Measurements from ENCODE around the gene SEM1.
"Not testable (repeated sequence)": the region's sequence is repeated elsewhere in the genome, so short reads cannot be mapped to it uniquely, and the experiment has no call there.

Gene SEM1

DNA sequence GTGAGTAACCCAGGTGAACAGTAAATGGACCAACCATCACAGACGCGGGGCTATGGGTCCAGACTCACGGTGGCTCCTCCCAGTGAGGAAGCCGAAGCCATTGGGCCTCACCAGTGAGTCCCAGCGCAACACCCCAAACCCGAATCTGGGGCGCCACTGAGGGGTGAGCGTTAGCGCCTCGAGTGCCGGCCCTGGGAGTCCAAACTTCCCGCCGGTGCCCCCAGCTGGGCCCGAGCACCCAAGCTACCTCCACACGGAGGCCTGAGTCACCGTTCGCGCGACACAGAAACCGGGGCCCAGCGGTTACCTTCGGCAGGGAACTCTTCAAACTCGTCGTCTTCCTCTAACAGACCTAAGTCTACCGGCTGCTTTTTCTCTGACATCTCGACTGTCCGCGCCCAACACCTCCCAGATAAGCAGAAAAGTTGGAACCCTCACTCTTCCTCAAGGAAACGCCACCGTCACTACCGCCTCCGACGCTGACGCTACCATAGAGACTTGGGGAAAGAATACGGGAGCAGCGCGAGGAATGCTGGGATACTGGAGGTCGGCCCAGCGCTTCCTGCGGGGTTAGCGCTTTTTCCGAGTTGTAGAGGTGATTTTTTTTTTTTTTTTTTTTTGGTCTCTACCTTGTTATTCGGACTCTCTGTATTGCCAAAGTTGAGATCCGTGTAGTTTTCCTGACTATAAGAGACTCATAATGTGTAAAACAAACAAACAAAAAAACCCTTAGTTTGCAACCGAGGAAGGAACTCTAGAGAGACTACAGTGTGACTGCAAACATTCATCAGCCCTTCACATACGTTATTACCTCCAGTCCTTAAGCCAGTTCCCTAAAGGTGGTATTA, at the start of gene SEM1:
Gene SEM1, minus strand, starts transcription at position 466 of the 848 bp plus-strand sequence. Its CDS starts 83 bp downstream, at position 383.
- peak; percentile 36 for DNase-seq

DNA sequence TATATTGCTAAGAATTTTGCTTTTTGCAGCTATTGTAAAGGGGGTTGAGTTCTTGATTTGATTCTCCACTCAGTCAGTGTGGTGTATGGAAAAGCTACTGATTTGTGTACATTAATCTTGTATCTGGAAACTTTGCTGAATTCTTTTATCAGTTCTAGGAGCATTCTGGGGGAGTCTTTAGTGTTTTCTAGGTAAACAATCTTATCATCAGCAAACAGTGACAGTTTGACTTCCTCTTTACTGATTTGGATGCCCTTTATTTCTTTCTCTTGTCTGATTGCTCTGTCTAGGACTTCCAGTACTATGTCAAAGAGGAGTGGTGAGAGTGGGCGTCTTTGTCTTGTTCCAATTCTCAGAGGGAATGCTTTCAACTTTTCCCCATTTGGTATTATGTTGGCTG, 48.2 kb upstream of the SEM1 start:
- not testable (repeated sequence) for DNase-seq

DNA sequence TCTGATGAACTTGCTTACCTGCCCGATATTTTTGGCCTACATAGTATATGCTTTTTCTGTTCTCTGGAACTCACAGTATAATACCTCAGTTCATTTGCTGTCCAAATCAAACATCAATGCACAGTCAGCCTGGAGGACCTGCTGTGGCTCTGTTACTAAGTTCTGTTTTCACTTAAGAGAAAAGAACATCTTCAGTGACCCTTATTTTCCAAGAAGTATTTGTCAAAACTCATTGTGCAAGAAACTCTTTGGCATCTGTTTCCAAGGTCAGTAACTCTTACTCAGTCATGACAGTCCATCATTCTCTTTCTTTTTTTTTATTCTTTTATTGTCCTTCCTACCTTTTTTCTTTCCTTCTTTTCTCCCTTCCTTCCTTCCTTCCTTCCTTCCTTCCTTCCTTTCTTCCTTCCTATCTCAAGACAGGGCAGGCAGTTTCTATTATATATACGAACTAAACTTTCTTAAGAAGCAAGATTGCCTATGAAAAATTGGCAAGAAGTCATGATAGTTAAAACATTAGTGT, 37.8 kb upstream of the SEM1 start:
- DNase-seq = no peak

DNA sequence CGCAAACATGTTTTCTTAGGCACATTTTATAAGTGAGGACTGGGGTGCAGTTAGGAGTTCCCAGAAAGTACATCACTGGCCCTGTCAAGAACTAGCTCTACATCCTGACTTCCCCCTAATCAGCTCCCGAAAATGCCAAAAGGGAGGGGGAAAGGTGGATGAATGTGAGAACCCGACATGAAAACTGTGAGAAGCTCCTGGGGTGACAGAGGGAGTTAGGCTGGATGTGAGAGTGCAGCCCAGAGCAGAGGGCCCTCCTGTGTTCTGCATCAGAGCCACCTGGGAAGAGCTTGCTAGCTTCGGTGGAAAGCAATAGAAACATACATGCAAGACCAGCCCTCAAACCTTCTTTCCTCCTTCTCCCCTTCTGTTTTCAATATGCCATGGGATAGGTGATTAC, 30.5 kb upstream of the SEM1 start:
- DNase-seq = no peak

DNA sequence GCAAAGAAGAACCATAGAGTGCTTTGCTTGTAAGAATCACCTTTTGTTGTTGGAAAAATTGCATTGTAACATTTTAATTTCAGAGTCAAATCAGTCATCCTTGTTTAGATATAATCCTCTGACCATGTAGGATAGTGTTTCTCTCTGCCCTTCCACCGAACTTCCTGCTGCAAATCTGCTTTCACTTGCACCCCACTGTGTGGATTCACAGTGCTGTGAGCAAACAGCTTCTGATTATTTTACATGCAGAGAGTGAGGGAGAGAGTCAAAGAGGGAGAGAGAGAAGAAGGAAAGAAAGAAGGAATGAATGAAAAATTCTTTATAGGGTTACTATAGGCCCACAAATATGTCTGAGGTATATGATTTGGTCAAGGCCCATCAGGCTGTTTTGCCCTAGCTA, 30.0 kb upstream of the SEM1 start:
- DNase-seq = no peak

DNA sequence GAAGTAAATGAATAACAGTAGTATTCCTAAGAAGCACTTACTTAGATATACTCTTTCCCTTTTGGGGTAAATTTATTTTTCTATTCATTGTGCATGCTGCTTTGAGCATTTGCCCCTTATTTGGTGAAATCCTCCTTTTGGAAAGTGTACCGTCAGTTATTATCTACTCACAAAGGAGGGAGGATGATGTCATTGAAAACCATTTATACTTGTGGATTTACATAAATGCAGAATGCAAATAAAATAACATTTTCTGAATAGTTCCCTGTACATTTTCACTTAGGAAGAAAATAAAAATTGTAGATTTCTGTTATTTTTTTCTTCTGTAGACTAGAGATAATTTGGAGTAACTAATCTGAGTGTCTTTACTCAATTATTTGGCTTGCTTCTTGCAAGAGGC, 29.5 kb upstream of the SEM1 start:
- DNase-seq = no peak

DNA sequence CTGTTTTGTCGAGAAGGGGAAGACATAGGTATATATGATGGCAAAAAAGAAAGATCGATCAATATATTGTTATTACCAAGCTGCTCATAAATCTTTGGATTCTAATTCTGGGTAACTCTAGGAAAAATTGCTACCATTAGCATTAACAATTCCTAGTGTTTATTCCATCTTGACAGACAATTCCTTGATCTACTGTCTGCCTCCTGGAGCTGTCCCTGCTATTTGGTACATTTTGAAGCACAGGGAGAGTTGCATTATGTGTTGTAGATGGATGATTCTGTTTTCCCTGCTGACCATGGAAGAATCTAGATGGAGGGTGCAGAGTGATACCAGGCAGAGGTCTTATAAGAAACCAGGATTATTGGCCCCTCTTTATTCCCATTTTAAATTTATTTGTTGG, 29.1 kb upstream of the SEM1 start:
- no peak for DNase-seq

DNA sequence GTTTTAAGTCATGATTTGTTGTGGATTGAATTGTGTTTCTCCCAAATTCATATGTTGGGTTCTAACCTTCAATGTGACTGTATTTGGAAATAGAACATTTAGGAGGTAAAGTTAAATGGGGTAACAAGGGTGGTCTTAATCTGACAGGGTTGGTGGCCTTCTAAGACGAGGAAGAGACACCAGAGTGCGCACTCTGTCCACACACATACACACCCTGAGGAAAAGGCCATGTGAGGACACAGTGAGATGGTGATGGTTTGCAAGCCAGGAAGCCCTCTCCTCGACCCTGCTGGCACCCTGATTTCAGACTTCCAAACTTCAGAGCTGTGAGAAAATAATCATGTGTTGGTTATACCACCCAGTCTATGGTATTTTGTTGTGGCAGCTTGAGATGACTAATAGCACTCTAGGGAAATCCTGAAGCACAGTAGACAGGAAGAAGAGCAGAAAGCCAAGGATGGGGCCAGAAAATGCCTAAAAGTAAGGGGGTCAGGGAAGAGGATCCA, 28.0 kb upstream of the SEM1 start:
- DNase-seq = no peak

DNA sequence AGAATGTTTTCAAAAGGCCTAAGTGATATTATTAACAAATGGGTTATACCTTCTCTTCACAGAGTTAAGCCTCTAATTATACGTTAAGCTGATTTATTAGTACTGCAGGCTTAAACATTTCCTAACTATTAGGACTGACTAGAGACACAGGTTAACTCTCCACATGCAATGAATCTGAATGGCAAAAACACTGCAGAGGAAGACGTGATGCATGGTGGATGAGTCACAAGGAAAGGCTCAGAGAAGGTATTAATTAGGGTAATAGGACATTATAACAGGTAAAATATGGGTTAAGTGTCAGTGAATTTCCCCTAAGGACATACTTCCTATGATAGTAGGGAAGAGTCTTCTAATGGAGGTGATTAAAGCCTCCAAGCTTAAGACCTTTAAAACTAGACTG, 24.7 kb upstream of the SEM1 start:
- DNase-seq = no peak

DNA sequence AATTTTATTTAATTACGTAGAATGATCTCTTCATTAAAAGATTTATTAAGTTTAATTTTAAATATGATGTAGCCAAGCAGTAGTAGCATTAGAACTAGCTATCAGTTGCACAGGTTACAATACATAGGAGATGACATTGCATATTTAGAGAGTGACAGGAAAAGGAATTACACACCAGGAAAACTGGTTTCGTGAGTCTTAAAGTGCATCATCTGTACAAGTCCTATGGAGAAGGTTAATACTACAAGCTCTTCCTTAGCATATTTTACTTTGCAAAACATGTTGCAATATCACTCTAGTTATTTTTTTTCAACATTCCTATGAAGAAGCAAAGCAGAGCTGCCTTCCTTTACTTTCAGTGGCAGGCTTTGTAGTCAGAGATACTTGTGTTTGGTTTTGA, 20.2 kb upstream of the SEM1 start:
- no peak for DNase-seq

DNA sequence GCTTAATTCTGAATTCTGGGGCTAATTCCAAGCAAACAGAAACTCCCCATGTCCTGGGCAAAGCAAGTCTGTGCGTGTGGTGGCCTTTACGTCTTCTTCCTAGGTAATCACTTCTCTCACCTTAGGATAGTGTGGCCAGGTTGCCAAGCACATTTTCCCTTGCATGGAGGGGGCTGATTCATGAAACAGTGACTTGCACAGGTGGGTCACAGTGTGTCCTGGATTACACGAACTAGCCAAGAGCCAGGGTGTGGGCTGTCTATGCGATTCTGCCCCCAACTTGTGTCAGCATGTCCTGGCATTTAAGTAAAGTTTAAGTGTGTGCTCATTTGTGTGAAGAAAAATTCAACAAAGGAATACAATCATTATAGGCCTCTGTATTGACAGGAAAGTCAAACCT, 18.5 kb upstream of the SEM1 start:
- no peak for DNase-seq

DNA sequence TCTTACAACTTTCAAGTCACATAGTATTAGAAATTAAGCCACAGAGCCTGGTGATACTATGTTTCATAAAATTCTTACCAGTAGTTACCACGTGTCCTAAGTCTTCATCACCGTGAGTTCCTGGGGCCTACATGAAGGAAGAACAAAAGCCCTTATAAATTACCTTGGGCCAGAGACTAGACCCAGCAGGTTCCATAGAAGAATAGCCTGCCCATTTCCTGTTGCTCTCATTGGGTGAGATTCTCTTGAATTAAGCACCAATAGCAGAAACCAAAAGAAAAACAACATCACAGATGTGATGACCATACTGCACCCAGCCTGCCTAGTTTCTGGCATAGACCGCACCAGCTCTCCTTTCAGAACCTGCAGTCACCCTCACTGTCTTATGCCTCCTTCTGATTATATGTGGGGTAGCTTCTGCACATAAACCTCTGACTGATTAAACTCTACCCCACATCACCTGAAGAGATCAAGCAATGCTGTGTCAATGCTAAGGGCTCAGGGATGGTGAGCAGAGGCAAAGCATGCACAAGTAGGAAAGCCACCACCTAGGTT, 18.0 kb upstream of the SEM1 start:
- DNase-seq = no peak

DNA sequence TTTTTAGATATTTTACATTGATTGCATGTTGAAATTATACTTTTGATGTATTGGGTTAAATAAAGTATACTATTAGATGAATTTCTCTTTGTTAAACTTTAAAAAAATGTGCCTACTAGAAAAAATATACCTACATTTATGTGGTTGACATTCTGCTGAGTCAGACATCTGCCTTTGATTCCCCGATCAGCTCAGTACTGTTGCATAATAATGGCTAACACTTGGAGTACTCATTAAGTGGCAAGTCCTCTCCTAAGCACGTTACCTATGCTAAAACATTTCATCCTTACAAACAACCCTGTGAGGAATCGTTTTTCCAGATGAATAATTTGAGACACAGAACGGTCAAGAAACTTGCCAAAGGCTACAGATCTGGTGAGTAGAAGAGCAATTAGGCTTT, 14.0 kb upstream of the SEM1 start:
- DNase-seq = no peak

DNA sequence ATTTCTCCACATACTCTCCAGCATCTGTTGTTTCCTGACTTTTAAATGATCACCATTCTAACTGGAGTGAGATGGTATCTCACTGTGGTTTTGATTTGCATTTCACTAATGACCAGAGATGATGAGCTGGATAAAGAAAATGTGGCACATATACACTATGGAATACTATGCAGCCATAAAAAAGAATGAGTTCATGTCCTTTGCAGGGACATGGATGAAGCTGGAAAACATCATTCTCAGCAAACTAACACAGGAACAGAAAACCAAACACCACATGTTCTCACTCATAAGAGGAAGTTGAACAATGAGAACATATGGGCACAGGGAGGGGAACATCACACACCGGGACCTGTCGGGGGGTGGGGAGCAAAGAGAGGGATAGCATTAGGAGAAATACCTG, 13.3 kb upstream of the SEM1 start:
- not testable (repeated sequence) for DNase-seq

DNA sequence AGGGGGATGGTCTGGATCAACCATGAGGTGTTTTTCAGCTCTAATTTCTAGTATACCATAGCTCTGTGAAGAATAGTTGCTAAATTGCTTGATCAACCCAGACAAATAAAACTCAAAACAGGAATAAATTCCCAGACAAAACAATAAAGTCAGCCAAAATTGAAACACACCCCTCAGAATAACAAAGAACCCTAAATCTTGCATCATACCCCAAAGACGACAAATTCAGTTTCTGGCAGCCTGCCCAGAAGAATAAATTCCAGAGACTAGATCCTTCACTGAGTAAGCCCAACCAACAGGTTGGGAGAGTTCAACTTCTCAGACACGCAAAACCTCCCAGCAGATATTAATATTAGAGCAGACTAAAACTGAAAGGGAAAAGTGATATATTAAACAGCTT, 11.2 kb upstream of the SEM1 start:
- no peak for DNase-seq

DNA sequence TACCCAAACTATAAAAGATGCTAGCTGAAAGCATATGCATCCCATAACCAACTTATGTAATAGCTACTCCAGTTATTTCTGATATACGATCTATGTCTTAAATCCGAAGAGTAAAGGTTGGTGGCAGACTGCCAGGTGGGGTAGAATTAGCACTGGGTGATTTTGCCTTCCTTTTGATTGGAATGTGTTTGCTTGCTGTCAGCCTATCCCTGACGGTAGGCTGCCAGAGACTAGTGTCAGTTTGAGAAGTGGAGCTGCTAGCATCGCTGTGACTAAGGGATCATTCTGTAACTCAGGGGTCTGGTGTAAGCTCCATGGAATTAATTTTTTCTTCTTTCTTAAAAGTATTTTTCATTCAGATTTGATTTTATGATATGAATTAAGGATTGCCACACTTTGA, 9.5 kb upstream of the SEM1 start:
- no peak for DNase-seq

DNA sequence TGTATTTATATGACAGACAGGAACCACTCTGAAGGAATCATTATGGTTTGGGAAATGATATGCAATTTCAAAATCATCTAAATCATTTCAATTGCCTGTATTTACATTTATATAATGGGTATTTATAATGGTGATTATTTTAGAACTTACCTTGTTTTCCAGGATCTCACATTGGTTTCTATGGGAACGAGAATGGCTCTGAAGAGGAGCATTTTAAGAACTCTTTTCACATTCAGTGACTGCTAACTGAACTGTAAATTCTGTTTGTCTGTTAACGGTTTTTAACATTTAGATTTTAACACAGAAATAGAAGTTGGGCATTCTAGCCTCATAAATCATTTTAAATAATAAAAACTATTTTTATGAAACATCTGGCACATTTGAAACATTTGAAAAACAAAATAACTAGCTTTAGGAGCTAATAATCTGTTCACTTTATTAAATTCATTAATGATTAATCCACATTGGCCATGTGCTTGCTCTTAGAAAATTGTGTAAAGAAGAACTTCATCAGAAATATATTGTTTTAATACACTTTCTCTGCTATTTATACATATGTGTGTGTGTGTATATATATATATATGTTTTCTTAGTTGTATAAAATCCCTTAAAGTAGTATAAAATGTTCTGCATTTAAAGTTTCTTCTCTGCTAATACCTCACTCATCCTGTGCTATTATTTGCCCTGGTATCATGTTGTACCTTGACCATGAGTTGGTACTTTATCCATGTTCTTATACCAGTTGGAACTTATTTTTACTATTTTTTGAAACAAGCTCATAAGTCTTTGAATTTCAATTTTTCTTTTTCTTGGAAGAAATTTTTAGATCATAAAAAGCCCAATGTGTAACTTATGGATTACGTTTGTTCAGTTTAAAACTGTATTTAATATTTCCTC, 8.7 kb upstream of the SEM1 start:
- no peak for DNase-seq

DNA sequence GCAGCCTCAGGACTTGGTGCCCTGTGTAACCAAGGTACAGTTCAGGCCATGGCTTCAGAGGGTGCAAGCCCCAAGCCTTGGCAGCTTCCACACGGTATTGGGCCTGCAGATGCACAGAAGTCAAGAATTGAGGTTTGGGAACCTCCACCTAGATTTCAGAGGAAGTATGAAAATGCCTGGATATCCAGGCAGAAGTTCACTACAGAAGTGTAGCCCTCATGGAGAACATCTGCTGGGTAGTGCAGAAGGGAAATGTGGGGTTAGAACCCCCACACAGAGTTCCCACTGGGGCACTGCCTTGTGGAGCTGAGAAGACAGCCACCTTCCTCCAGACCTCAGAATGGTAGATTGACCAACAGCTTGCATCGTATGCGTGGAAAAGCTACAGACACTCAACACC, 3.4 kb upstream of the SEM1 start:
- no peak for DNase-seq

DNA sequence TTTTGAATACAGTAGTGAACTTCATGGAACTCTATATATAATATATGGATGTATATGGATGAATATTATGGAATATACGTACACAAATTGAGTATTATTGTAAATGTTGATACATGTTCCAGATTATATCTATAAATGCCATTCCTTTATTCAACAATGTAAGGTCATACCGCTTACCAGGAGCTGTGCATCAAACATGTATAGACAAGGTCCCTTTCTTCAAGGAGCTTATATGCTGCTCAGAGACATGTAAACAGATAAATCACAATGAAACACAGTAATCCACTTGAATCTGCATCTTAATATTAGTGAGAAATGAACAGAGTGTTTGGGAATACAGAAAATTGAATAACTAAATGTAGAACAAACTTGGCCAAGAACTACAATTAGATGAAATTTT, 898 bp upstream of the SEM1 start:
- DNase-seq = no peak

DNA sequence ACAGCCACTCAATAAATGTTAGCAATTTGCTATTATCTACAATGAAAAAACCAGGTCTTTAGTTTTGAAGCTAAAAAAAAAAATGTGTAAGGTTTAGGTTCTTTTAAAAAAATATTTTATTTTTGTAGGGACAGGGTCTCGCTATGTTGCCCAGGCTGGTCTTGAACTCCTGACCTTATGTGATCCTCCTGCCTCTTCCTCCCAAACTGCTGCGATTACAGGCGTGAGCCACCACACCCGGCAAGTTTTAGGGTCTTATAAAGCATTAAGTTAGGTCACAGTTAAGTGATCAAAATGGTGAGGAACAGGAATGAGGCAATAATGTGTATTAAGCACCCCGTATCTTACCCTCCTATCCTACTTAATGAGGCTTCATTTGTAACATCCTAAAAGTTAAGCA, 774 bp downstream of the SEM1 start:
- no peak for DNase-seq

DNA sequence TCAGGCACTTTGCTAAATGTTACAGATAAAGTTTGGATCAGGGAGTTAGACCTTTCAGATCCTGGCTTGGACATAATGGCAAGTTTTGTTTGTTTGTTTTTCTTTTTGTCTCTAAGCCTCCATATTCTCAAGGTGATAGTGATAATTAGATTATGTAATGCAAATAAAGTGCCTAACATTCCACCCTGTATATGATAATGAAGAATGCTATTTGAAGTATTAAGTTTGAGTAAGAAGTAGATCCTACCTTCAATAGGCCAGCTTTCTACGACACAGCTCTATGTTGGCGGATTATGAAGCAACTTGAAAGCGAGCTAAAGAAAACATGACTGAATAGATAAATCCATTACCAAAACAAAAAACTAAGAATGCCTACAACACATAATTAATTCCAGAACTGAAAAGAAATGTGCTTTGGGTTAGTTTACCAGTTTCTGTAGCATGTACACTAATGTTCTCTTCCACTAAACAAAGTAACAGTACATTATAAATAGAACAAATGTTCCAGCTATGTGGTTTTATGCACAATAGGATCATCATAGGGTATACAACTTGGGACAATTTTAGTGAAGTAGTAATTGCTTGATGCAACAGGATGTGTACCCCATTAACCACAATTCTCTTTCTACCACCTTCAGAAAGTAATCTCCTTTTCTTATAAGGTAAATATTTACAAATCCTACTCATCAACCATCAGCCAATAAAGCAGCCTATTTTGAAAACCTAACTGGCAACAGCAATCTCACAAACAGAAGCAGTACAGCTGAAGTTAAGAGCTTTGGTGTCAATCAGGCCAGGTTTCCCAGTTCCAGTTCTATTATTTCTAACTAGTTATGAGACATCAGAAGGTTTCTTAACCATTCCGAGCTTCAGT, 1.5 kb downstream of the SEM1 start:
- DNase-seq = no peak

DNA sequence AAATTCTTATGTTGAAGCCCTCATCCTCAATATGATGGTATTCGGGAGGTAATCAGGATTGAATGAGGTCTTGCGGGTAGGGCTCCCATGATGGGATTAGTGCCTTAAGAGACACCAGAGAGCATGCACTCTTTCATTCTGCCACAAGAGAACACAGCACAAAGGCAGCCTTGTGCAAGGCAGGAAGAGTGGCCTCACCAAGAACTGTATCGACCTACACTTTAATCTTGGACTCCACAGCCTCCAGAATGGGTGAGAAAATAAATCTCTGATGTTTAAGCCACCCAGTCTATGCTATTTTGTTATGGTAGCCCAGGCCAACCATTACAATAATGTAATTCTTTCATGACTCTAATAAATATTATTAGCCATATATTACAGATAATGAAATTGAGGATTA, 8.4 kb downstream of the SEM1 start:
- DNase-seq = no peak

All from GOT3 (cell line).